ENCODE measurements around the gene FRY.
"Not testable (repeated sequence)": the region's sequence is repeated elsewhere in the genome, so short reads cannot be mapped to it uniquely, and the experiment has no call there.

DNA sequence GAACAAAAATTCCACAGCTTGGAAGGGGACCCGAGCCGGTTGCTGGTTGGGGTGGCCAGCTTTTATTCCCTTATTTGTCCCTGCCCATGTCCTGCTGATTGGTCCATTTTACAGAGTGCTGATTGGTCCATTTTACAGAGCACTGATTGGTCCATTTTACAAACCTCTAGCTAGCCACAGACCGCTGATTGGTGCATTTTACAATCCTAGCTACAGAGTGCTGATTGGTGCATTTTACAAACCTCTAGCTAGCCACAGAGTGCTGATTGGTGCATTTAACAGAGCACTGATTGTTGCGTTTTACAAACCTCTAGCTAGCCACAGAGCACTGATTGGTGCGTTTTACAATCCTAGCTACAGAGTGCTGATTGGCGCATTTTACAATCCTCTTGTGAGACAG is 37.2 kb upstream of the FRY start:
- TF ChIP-seq CTCF, POLR2A (IDR thresholded peaks at IDR 0.05): not testable (repeated sequence)
